ACC112 (cell line): ENCODE data around the gene SRGAP3.

Experiments used
- H2AFZ ChIP-seq: fragments of 200-600 bp; sonication (generic); one replicate; pipeline ENCODE4 v1.6.0; 2017; ENCODE audit warnings: antibody characterized with exemption, low read length; ENCODE audit not compliant: unreplicated experiment
- H3K27ac ChIP-seq: fragments of 200-600 bp; sonication (generic); 2 replicates; pipeline ENCODE4 v1.5.1; 2014; ENCODE audit warnings: low read depth, mild to moderate bottlenecking, antibody characterized with exemption, low read length, moderate library complexity
- H3K27me3 ChIP-seq: fragments of 200-600 bp; sonication (generic); 2 replicates; pipeline ENCODE4 v1.6.1; 2014; ENCODE audit warnings: mild to moderate bottlenecking, antibody characterized with exemption, low read length, moderate library complexity, mixed read lengths; ENCODE audit not compliant: insufficient read depth
- H3K36me3 ChIP-seq: fragments of 200-600 bp; sonication (generic); 2 replicates; pipeline ENCODE4 v1.6.1; 2016; ENCODE audit warnings: mild to moderate bottlenecking, antibody characterized with exemption, low read length, moderate library complexity, mixed read lengths; ENCODE audit not compliant: insufficient read depth
- H3K4me1 ChIP-seq: fragments of 200-600 bp; sonication (generic); one replicate; pipeline ENCODE4 v1.6.1; 2016; ENCODE audit warnings: low read length, mixed read lengths; ENCODE audit not compliant: insufficient read depth, unreplicated experiment, control insufficient read depth
- H3K4me3 ChIP-seq: fragments of 200-600 bp; sonication (generic); 2 replicates; pipeline ENCODE4 v1.5.1; 2014; ENCODE audit warnings: mild to moderate bottlenecking, low read depth, low read length
- H3K79me2 ChIP-seq: fragments of 200-600 bp; sonication (generic); one replicate; pipeline ENCODE4 v1.6.0; 2016; ENCODE audit warnings: low read length; ENCODE audit not compliant: control insufficient read depth, unreplicated experiment, insufficient read depth

The SRGAP3 gene

DNA sequence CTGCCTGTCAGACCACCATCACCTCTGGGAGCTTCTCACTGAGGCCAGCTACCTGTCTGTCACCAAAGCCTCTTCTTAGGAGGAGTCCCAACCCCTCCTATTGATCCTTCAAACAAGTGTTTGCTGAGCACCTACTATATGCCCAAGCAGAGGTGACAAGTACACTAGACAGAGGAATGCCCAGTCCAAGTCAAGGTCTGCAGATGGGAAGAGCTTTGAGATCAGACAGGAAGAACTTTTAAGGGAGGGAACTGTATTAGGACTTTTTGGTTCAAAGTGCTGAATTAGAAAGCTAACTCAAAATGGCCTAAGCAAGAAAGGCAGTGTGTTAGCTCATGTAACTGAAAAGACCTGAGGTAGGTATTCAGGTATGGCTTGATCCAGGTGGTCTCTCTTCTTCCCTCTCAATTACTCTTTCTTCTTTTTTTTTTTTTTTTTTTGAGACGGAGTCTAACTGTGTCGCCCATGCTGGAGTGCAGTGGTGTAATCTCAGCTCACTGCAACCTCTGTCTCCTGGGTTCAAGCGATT is 282.6 kb downstream of the SRGAP3 start:
- Histone ChIP-seq H3K36me3 (no peaks in the 10 kb centered on the region), H3K4me1 (peaks cover 20% of the 10 kb centered on the region), H2AFZ (no peak overlapping the region), H3K79me2 (peaks cover 14% of the 10 kb centered on the region), H3K4me3 (no peak overlapping the region), H3K27ac (no peak overlapping the region), H3K27me3 (peaks cover 19% of the 10 kb centered on the region)

DNA sequence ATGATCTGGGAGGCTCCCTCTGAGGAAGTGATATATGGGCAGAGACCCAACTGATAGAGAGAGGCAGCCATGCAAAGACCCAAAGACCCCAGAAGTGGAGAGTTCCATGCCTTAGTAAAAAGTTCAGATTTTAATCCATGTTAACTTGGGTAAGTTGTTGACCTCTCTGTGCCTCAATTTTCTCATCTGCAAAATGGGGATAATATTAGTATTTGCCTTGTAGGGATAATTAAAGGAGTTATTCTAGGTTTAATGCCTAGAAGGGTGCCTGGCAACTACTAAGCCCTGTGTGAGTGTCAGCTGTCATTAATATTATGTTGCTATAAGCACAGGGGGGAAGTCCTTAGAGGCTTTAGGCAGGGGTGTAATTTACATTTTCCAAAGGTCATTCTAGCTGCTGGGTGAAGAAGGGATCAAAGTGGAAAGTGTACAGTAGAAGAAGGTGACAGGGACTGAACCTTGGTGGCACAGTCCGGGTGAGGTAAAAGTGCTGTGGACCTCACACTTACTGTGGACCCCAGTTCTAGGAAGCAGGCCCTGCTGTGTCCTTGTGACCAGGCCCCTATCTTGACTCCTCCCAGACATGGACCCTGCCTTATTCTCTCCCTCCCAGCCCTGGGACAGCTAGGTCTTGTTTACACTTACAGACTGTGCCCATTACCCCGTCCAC is 283.2 kb downstream of the SRGAP3 start:
- Histone ChIP-seq H2AFZ (no peak overlapping the region), H3K27ac (no peak overlapping the region), H3K4me3 (no peak overlapping the region), H3K4me1 (peaks cover 26% of the 10 kb centered on the region), H3K27me3 (peaks cover 19% of the 10 kb centered on the region), H3K79me2 (peaks cover 20% of the 10 kb centered on the region), H3K36me3 (no peaks in the 10 kb centered on the region)

- Histone ChIP-seq H3K36me3 (no peaks in the 10 kb centered on the region), H3K4me1 (peaks cover 34% of the 10 kb centered on the region), H3K79me2 (peaks cover 36% of the 10 kb centered on the region), H3K27me3 (peaks cover 16% of the 10 kb centered on the region), H2AFZ (peak overlapping the region; percentile 84), H3K4me3 (no peak overlapping the region), H3K27ac (peak overlapping the region; percentile 60)
Measured at GRCh38 chr3:8964436-8965370, 284.7 kb downstream of the SRGAP3 start.

DNA sequence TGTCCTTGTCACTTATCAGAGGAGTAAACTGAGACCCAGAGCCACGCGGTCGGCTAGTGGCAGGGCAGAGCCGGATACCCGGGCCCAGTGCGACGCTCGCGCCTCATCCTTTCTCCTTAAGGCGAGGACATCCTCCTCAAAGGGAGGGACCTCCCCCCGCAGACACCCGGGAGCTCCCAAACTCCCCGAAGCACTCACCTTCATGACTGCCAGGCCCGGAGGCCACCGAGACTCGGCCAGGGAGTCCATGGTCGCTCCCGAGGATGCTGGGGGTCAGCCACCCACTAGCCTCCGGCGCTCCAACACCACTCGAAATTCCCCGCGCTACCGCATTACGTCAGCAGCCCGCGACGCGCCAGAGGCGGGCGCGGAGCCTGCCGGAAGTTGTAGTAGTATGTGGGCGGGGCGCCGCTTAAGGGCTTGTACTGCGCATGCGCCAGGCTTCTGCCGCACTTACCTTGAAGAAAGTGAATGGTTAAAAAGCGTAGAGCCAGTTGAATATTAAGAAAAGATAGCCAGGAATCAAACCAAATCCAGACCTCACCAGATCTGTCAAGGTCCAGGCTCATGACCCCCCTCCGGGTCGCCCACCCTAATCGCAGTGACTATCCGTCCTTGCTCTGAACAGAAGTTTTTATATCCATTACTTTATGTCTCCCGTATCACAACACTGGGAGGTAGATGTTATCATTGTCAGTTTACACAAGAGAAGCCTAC is 286.2 kb downstream of the SRGAP3 start, which contains the start of gene RAD18:
RAD18 (minus strand) TSS at position 336 of the 717 bp plus-strand sequence; CDS start at position 249, 87 bp downstream.
- H3K27me3 ChIP-seq: peaks cover 3% of the 10 kb centered on the region
- peak within 1 kb of the TSS; percentile 98 for H2AFZ ChIP-seq
- peaks cover 49% of the 10 kb centered on the region for H3K79me2 ChIP-seq
- peaks cover 34% of the 10 kb centered on the region for H3K4me1 ChIP-seq
- H3K4me3 ChIP-seq: peak within 1 kb of the TSS; percentile 89
- 0 out of 2 replicates have a peak, but pooled peaks cover 6% of the 10 kb centered on the region for H3K36me3 ChIP-seq
- peak within 1 kb of the TSS; percentile 57 for H3K27ac ChIP-seq

GRCh38 chr3:8962226-8962861 is 287.1 kb downstream of the SRGAP3 start:
- peaks cover 34% of the 10 kb centered on the region for H3K4me1 ChIP-seq

DNA sequence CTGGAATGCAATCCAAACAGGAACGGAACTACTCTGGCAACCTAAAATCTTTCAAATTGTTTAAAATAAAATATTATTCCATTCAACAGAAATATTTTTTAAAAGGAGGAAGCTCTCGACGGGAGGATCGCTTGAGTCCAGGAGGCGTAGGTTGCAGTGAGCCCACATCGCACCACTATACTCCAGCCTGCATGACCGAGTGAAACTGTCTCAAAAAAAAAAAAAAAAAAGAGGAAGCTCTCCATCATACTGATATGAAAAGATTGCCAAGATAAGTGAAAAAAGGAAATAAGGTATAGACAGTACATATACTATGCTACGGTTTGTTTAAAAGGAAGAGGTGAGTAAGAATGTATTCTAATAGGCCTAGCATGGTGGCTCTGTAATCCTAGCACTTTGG is 289.8 kb downstream of the SRGAP3 start:
- Histone ChIP-seq H3K4me1 (peaks cover 25% of the 10 kb centered on the region), H3K27ac (no peak overlapping the region), H3K4me3 (no peak overlapping the region), H3K36me3 (0 out of 2 replicates have a peak, but pooled peaks cover 10% of the 10 kb centered on the region), H3K27me3 (no peaks in the 10 kb centered on the region), H2AFZ (no peak overlapping the region), H3K79me2 (peaks cover 83% of the 10 kb centered on the region)

More at GRCh38 chr3:8962226-8962861, 287.1 kb downstream of the SRGAP3 start:
- H3K4me3 ChIP-seq: peak overlapping the region; percentile 89
- peak overlapping the region; percentile 21 for H3K27ac ChIP-seq
- no peak overlapping the region for H2AFZ ChIP-seq
- no peaks in the 10 kb centered on the region for H3K27me3 ChIP-seq
- H3K36me3 ChIP-seq: 0 out of 2 replicates have a peak, but pooled peaks cover 7% of the 10 kb centered on the region
- peaks cover 58% of the 10 kb centered on the region for H3K79me2 ChIP-seq

GRCh38 chr3:8954938-8955763 is 294.3 kb downstream of the SRGAP3 start:
- peaks cover 91% of the 10 kb centered on the region for H3K79me2 ChIP-seq
- H3K36me3 ChIP-seq: 0 out of 2 replicates have a peak, but pooled peaks cover 10% of the 10 kb centered on the region
- H3K27me3 ChIP-seq: no peaks in the 10 kb centered on the region
- H3K4me1 ChIP-seq: no peaks in the 10 kb centered on the region
- no peak overlapping the region for H3K27ac ChIP-seq
- H3K4me3 ChIP-seq: no peak overlapping the region
- H2AFZ ChIP-seq: no peak overlapping the region

DNA sequence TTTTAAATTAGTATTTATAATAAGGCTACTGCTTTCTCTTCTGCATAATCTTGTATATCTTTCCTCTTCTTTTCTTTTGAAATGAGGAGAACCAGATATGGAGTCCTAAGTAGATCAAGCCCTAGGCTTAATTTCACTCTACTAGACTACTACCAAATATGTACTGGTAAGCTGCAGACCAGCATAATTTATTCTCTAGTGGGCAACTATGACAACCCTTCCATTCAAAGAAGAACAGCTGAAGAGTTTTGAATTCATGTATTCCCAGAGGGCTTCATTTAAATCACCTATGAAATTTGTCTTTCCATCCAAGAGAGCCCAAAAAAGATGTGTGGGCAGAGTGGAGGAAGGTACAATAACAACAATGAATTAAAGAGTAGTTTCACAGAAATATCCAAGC is 296.1 kb downstream of the SRGAP3 start:
- no peak overlapping the region for H3K27ac ChIP-seq
- 0 out of 2 replicates have a peak, but pooled peaks cover 4% of the 10 kb centered on the region for H3K36me3 ChIP-seq
- no peaks in the 10 kb centered on the region for H3K27me3 ChIP-seq
- H3K4me3 ChIP-seq: no peak overlapping the region
- H3K79me2 ChIP-seq: peaks cover 88% of the 10 kb centered on the region
- no peak overlapping the region for H2AFZ ChIP-seq
- H3K4me1 ChIP-seq: no peaks in the 10 kb centered on the region

GRCh38 chr3:8952130-8952529 is 297.3 kb downstream of the SRGAP3 start:
- Histone ChIP-seq H3K27me3 (no peaks in the 10 kb centered on the region), H3K36me3 (peaks cover 3% of the 10 kb centered on the region; the same call in 1 of the 2 replicates), H3K27ac (no peak overlapping the region), H3K4me3 (no peak overlapping the region), H2AFZ (no peak overlapping the region), H3K4me1 (no peaks in the 10 kb centered on the region), H3K79me2 (peaks cover 78% of the 10 kb centered on the region)
